GM12878 (cell line): ENCODE measurements around the gene LRCH3.

Source experiments
- CTCF ChIP-seq, 3 experiments: IDR thresholded peaks in 2 of 3; conservative IDR thresholded peaks in 1 of 3; 2 replicates each; pipeline ENCODE4 v1.5.1; 2011; ENCODE audit warnings: low read depth in 3 of 3, low read length in 3 of 3, mild to moderate bottlenecking in 3 of 3, control low read depth in 2 of 3, moderate library complexity in 2 of 3, inconsistent platforms in 1 of 3, mixed read lengths in 1 of 3; ENCODE audit not compliant: control insufficient read depth in 2 of 3, insufficient read depth in 1 of 3; ENCODE audit errors: extremely low read depth in 1 of 3
- EZH2 ChIP-seq: IDR thresholded peaks from 2 replicates; pipeline ENCODE4 v1.6.1; 2012; ENCODE audit warnings: low read depth, mild to moderate bottlenecking, control low read depth, inconsistent platforms, low read length, borderline replicate concordance; ENCODE audit not compliant: control insufficient read depth
- FOXM1 ChIP-seq: IDR thresholded peaks from 2 replicates; pipeline ENCODE4 v1.6.1; 2012; ENCODE audit warnings: low read depth, mild to moderate bottlenecking, inconsistent platforms, low read length, moderate library complexity
- NFYA ChIP-seq: IDR thresholded peaks from 2 replicates; pipeline ENCODE4 v1.6.1; 2011; ENCODE audit warnings: low read depth, mild to moderate bottlenecking, low read length, improper control_type of control experiment, borderline replicate concordance
- POLR2A ChIP-seq: IDR thresholded peaks from 2 replicates; pipeline ENCODE4 v1.6.1; 2011; ENCODE audit warnings: low read depth, mild to moderate bottlenecking, low read length
- RCOR1 ChIP-seq: conservative IDR thresholded peaks from 2 replicates; pipeline ENCODE4 v1.6.1; 2012; ENCODE audit warnings: low read depth, low read length, improper control_type of control experiment
- SMARCA5 ChIP-seq: fragments of 450-650 bp; IDR thresholded peaks from 2 replicates; pipeline ENCODE4 v1.6.1; 2017; ENCODE audit warnings: mild to moderate bottlenecking
- SUZ12 ChIP-seq: fragments of 200-600 bp; sonication (generic); IDR thresholded peaks from one replicate; pipeline ENCODE4 v1.6.1; 2018; ENCODE audit warnings: antibody characterized with exemption, mild to moderate bottlenecking; ENCODE audit not compliant: unreplicated experiment
- ZBTB33 ChIP-seq: fragments of 450-650 bp; IDR thresholded peaks from 2 replicates; pipeline ENCODE4 v1.6.1; 2017; ENCODE audit warnings: mild to moderate bottlenecking
- ZNF384 ChIP-seq: IDR thresholded peaks from 2 replicates; pipeline ENCODE4 v1.6.1; 2012; ENCODE audit warnings: low read depth, mild to moderate bottlenecking, low read length, improper control_type of control experiment, borderline replicate concordance
- TF ChIP-seq, protein P1 (sequence below): IDR thresholded peaks from 2 replicates; pipeline ENCODE4 v1.6.1; 2012; ENCODE audit warnings: low read length, inconsistent platforms

- no peak for TF ChIP-seq EZH2
- TF ChIP-seq SMARCA5 = no peak
- no peak for TF ChIP-seq CTCF (IDR thresholded peaks at IDR 0.05 in 2 of 3, conservative IDR thresholded peaks at IDR 0.05 in 1 of 3; ENCODE audit: control insufficient read depth in 2 of 3, extremely low read depth in 1 of 3, insufficient read depth in 1 of 3, low read depth in 3 of 3, low read length in 3 of 3)
- no peak for TF ChIP-seq RCOR1
- TF ChIP-seq ZNF384 = no peak
- TF ChIP-seq ZBTB33 = no peak
- no peak for TF ChIP-seq FOXM1
- no peak for TF ChIP-seq NFYA
- TF ChIP-seq, protein P1, sequence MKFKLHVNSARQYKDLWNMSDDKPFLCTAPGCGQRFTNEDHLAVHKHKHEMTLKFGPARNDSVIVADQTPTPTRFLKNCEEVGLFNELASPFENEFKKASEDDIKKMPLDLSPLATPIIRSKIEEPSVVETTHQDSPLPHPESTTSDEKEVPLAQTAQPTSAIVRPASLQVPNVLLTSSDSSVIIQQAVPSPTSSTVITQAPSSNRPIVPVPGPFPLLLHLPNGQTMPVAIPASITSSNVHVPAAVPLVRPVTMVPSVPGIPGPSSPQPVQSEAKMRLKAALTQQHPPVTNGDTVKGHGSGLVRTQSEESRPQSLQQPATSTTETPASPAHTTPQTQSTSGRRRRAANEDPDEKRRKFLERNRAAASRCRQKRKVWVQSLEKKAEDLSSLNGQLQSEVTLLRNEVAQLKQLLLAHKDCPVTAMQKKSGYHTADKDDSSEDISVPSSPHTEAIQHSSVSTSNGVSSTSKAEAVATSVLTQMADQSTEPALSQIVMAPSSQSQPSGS = no peak
- TF ChIP-seq POLR2A = no peak
- no peak for TF ChIP-seq SUZ12
Measured at GRCh38 chr3:197881970-197882338, 90.9 kb downstream of the LRCH3 start.
